Daoy (cell line): ENCODE data around the gene ZNF512B. TPM values are rescaled to one million over a fixed set of nuclear protein-coding genes. Genes with fewer than 3 reads are reported as not detected.
A peak's percentile ranks its signal among the peaks of the same experiment; 100 is the strongest.
"Not testable (repeated sequence)": the region's sequence is repeated elsewhere in the genome, so short reads cannot be mapped to it uniquely, and the experiment has no call there.

ENCODE experiments used
- DNase-seq: peaks from one replicate; pipeline ENCODE4 v3.0.0-alpha.2; 2015; ENCODE audit warnings: low read depth
- total RNA-seq: library from RNA; depleted of rRNA; stranded (reverse); fragments of >200 nt; shearing (Covaris generic); gene quantifications from 2 replicates; pipeline ENCODE4 v1.2.3, GENCODE V29; 2014

The ZNF512B gene
- total RNA-seq, 1 experiment from 2014 or later, result 3.9 TPM

DNA sequence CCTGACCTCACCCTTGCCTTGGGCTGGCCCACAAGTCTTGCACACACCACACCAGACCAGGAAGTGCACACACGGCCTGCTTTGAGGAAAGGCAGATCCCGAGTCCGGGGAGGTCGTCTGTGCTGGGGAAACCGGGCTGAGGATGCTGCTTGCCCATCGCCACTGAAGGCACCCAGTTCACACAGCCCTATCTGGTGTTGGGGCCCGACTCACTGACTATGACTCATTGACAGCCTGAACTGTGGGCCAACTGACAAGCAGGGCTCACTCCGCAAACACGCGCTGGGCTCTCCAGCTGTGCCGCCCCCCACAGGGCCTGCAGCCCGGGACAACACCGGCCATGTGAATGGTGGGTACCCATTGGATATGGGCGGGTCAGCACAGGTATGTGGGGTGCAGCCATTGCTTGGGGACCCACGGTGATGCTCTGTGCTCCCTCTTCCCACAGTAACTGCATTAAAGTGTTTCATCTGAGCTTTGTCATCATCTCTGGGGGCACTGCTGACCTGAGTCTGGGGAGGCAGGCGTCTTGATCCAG is 8.1 kb upstream of the ZNF512B start:
- DNase-seq, result peak; percentile 94

DNA sequence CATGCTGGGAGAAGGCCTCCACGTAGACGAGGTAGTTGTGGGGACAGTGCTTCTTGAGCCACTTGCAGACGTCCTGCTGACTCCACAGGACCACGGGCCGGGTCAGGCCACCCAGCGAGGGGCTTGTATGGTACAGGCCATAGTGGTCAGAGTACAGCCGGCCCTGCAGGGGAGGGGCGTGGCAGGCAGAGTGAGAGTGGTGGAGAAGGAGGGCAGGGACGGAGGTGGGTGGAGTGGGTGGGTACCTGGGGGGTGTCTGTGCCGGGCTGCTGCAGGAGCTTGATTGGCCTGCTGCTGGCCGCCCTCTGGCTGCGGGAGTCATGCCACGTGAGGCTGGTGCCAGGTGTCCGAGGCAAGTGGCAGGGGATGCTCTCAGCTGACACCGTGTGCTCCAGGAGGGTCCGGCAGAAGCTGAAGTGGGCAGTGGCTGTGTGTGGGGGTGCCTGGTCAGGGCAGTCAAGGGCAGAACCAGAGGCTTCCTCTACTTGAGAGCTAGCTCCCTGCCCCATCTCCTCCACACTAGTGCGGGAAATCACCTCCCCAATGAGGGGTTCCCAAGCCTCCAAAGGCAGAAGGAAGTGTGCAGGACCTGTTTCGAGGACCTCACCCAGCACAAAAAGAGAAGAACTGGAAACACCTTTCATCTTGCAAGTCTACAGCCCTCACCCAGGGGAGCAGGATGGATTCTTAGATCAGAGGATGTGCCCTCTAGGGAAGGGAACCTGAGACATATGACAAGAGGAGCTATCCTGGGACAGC is 7.4 kb upstream of the ZNF512B start:
- DNase-seq, result peak; percentile 5

DNA sequence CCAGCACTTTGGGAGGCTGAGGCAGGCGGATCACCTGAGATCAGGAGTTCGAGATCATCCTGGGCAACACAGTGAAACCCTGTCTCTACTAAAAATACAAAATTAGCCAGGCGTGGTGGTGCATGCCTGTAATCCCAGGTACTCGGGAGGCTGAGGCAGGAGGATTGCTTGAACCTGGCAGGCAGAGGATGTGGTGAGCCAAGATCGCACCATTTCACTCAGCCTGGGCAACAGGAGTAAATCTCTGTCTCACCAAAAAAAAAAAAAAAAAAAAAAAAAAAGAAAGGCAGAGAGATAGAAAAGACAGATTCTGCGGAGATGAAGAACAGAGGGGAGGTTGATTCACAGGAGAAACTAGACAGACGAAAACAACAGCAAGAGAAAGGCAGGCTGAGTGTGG is 6.8 kb upstream of the ZNF512B start:
- not testable (repeated sequence) for DNase-seq

DNA sequence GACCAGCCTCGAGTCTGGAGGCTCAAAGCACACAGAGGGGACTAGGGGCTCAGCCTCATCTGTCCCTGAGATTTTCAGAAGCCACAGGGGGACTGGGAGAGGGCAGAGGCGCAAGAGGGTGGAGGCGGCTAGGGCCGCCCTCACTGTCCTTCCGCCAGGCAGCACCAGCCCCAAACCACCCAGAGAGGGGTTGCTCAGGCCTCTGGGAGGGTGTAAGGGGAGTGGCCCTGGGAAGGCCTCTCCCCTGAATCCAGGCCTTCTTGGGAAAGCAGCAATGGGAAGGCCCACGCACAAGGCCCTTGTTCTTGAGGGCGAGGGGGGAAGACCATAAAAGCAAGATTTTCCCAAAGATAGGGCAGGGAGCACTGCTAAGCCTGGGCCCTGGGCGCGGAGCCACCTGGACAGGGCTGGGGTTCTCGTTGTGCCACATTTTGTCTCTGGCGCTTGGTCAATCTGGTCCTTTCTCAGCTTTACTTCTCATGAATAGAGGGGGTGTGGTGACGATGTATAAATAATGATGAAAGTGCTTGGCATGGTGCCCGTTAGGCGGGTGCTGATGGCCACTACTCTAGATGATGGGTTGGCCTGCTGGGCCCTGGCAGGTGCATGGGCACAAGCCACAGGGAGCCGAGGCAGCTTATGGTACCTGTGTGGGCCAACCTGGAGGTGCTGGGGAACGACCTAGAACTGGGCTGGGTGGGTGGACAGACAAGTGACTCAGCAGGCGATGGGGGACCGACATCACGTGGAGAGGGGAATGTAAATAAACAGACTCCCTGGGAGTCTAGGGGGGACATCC is 4.9 kb upstream of the ZNF512B start:
- DNase-seq, result peak; percentile 65

DNA sequence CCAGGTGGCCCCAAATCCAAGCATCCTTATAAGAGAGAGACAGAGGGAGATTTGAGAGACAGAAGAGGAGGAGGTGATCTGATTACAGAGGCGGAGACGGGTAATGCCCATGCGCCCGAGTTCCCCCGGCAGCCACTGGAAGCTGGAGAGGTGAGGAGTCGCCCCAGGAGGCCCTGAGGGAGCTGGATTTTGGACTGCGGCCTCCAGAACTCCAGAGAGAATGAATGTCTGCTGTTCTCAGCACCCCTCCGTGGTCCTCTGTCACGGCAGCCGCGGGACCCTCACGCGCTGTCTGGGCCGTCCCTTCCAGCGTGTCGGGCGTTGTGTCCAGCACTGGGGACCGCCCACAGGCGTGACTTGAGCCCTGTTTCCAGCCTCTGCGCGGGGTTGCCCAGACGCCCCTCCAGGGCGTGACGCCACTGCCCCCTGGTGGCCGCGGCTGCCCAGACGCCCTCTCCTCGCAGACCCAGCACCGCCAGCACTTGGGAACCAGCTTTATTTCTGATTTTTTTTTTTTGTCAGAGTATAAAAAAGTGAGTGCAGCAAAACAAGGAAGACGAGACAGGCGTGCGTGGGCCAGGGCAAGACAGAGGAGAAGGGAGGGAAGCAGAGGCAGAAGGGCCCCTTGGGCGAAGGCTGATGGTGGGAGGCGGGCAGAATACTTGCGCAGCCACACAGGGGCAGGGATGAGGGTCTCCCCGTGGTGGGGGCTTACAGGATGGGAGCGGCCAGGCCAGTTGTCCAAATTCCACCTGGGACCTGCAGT is 4.1 kb upstream of the ZNF512B start:
- peak; percentile 89 for DNase-seq

DNA sequence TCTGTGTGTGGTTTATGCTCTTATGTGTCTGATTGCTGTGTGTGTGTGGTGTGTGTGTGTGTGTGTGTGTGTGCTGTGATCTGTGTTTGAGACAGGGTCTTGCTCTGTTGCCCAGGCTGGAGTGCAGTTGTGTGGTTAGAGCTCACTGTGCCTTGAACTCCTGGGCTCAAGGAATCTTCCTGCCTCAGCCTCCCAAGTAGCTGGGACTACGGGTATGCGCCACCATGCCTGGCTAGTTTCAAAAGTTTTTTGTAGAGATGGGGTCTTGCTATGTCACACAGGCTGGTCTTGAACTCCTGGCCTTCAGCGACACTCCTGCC is 3.4 kb upstream of the ZNF512B start:
- DNase-seq, result no peak

DNA sequence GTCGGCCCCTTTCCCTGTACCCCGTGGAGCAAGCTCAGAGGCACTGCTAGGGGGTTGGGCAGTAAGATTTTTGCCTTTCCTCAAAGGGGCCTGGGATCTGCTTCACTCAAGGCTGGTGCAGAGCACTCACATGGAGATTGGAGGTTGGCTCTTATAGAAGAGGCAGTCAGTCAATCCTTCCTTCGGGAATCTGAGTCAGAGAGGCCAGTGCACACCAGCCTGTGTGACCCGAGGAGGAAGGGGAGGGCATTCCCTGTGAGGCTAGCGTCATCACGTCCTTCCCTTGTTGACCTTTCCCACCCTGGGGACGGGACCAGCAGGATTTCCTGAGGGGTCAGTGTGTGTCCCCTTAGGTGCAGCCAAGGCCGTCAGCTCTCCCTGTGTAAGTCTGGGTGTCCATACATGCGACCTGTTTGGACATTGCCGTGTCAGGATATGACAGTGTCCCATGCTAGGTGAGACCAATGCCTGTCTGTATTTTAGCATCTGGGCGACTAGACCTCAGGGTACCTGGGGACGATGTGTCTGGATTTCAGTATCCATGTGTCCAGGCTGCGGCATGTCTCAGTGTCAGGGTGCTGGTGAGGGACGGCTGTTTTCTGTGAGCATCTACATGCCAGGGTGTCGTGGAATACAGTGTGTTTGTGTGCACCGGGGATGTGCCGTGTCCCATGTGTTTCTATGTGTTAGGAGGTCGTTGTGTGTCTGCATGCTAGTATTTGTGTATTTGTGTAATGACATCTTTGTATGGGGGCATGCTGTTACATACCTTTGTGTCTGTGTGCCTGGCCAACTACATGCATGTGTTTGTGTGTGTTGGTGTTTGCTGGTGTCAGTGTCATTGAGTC is 2.8 kb upstream of the ZNF512B start:
- peak; percentile 13 for DNase-seq

DNA sequence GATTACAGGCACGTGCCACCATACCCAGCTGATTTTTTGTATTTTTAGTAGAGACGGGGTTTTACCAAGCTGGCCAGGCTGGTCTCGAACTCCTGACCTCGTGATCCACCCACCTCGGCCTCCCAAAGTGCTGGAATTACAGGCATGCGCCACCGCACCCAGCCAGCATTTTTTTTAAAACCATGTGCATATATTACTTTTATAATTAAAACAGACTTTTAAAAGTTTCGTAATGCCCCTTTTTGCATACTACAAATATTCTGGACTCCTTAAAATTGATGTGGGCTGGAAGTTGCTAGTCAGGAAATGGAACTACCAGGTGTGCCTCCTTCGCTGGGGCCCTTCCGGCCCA is 2.2 kb upstream of the ZNF512B start:
- DNase-seq, result not testable (repeated sequence)

DNA sequence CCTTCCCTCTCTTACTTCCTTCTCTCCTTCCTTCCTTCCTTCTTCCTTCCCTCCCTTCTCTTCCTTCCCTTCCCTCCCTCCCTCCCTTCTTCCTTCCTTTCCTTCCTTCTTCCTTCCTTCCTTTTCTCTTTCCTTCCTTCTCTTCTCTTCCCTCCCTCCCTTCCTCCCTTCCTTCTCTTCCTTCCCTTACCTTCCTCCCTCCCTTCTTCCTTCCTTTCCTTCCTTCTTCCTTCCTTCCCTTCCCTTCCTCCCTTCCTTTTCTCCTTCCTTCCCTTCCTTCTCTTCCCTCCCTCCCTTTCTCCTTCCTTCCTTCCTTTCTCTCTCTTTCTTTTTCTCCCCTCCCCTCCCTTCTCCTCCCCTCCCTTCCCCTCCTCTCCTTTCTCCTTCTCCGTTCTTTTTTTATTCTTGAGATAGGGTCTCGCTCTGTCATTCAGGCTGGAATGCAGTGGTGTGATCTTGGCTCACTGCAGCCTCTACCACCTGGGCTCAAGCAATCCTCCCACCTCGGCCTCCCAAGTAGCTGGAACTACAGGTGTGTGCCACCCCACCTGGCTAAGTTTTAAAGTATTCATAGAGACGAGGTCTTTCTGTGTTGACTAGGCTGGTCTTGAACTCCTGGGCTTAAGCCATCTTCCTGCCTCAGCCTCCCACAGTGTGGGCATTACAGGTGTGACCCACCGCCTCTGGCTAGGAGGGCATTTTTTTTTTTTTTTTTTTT is 1.1 kb upstream of the ZNF512B start:
- no peak for DNase-seq

DNA sequence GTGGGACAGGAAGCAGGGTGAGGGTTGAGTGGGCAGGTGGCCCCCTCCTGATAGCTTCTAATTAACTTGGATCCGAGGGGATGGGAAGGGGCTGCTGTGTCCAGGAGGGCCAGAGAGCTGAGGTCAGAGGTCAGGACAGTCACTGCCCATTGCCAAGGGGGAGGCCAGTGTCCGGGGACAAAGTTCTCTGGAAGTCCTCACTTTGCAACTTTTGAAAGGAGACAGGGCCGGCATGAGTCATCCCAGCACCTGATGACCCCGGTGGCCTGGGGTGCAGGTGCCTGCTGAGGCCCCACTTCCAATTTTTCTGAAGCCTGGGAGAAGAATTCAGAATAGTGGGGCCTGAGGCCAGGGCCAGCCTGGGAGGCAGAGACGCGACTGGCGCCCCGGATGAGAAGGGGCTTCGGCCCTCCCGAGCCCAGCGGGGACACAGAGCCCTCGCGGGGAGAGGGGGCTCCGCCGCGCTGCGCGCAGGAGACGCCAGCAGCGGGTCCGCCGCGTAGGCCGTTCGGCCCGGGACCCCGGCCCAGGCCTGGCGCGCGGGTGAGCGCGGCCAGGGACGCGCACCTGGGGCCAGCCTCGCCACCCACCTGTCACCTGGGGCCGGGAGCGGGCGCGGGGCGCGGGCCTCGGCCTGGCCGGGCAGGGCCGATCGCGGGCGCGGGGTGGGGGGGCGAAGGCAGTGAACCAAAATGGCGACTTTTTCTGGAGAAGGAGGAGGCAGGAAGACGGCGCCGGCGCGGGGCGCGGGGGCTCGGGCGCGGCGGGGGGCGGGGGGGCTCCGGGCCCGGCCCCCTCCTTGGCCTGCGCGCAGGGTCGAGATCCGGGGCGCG is 586 bp downstream of the ZNF512B start:
- DNase-seq, result peak; percentile 17

DNA sequence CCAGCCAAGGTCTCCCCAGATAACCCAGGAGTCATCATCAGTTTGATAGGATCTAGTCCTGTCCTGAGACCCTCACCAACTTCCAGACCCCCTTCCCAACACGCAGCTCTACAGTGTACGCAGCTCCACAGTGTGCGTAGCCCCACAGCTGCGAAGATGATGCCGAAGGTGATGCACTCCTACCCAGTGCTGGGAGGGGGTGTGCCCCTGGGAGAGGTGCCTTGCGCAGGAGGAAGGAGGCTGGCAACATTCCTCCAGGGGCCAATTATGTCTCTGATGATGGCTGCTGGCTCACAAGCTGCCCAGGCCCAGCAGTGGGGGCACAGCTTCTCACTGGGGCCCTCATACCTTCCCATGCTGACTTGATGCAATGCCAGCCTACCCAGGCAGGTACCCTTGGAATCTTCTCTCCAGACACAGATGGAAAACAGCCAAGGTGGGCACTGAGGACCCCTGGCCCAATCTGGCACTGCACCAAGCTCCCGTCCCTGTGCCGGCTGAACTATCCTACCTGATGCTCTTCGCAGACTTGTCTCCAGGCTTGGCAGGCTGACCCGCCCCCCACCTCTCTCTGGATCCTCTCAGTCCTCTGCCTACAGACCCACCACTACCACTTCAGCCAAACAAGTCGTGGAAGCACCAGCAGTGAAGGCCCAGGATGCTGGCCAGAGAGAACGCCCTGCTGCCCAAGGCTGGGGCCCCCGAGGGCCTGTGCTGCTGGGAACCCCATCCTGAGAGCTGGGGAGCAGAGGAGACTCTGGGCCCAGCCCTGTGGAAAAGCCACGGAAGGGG is 1.4 kb downstream of the ZNF512B start:
- DNase-seq, result peak; percentile 1

DNA sequence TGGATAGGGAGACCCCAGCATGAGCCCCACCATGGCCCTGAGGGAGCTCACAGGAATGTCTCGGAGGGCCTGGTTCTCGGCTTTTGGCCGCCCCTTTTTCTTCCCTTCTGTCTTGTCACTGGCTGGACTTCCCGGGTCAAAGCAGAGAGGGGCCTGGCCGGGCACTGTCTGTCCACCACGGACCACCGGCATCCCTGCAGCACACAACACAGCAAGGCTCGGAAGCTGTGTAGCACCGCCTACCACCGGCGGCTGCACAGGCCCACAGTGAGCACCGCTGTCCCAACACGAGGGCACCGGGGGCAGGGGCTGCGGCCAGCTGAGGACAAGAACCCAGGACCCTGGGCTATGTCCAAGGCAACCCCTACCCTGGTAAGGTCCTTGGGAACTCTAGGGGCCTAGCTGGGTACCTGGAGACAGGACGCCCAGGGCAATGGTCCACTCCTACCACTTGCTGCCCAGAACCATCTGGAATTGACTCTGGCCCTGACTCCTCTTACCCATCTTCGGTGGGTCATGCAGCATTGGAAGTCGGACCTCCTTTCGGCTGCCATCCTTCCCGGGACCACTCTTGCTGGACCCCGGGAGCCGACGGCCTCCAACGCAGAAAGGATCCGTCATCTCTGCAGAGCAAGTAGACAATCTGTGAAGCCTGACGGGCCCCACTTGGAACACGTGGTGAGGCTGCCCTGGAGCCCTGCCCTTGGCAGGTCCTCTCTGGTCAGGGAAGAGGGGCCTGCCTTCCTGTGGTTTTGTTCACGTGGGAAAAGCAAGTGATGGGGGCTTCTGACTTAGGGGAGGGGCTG is 2.2 kb downstream of the ZNF512B start:
- peak; percentile 0 for DNase-seq

DNA sequence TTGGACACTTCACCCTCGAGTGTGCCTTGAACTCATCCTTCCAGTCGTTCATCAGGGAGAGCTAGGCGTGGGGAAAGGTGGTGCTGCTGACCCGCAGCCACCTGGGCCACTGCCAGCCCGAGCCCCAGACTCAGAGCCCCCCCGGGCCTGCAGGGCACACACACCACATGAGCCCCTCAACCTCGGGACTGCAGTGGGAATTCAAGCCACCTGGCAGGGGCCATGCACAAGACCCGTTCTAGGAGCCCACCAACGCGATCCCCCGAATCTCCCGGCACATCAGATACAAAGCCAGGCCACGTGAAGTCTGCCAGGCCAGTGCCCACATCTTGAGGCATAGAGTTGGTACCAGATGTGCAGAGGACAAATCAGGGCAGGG is 2.8 kb downstream of the ZNF512B start:
- DNase-seq, result peak; percentile 1

DNA sequence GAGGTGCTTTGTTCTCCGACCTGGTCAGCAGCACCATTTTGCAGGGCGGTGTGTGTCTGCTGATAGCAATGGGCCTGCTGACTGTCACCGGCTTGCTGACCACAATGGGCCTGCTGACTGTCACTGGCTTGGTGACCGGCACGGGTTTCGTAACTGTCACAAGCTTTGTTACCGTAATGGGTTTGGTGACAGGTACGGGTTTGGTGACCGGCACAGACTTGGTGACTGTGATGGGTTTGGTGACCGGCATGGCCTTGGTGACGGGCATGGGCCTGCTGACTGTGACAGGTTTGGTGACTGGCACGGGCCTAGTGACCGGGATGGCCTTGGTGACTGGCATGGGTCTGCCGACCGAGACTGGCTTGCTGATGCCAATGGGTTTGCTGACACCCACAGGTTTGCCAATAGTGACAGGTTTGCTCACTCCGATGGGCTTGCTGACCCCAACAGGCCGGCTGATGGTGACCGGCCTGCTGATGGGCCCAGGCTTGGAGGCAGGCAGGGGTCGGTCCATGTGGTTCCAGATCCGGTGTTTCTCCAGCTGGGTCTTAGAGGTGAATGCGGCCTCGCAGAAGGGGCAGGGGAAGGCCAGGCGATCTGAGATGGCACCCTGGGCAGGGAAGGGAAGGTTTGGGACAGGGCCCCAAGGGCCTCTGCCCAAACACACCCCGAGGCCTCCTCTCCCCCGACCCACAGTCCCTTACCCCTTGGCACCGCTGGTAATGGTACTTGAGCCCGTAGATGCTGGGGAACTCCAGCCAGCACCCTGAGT is 3.4 kb downstream of the ZNF512B start:
- peak; percentile 2 for DNase-seq

DNA sequence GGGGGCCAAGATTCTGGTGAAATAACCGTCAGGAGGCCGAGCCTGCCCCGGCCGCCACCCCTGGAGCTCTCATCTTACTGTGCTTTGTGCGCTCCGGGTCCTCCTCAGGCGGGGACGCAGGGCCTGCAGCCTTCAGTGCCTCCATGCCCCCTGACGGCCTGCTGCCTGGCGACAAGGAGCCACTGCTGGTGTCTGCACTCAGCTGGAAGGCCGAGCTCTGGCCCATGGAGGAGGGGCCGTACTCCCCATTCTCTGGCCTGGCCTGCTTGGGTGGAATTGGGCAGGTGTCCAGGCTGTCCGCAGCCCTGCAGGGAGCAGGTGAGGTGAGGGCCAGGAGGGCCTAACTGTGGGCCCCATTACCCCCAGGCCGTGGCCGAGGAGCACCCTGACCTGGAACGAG is 5.3 kb downstream of the ZNF512B start:
- DNase-seq, result no peak

DNA sequence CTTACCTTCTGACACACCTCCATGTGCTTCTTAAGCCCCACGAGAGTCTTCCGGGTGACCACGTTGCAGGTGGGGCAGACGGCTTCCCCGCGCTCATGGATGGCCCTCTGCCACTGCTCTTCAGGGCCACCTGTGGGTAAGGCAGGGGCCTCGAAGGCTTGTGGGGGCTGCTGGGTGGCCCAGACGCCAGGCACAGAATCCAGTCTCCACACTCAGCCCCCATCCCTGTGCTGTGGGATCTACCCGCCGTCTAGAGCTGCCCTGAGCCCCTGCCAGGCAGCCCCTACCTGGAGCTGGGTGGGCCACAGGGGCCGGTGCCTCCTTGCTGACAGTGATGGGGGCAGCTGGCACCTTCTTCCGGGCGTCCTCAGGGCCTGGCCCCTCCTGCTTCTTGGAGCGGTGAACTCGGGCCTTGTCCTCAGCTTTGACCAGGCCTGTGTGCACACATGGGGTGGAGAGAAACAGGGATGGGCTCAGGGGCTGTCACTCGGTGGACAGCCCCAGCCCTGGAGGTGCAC is 5.9 kb downstream of the ZNF512B start:
- no peak for DNase-seq

DNA sequence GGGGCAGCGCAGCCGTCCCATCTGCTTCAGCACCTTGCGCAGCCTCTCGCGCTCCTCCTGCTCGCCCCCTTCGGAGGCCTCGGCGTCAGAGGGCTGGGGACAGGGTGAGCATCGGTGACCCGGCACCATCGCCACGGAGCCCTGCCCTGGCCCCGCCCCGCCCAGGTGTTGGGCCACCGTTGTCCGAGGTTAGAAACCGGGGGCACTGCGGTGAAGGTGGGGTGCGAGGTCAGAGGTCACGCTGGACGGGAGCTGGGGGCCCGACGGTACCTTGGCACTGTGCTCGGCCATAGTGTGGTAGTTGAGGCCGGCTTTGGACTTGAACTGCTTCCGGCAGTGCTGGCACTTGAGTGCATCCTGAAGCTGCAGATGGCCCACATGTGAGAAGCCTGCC is 6.4 kb downstream of the ZNF512B start:
- no peak for DNase-seq
